Lung (tissue), 12 donors: ENCODE data around the gene RBM6. TPM values are rescaled to one million over a fixed set of nuclear protein-coding genes. Genes with fewer than 3 reads are reported as not detected.

Source experiments
- ATAC-seq: fragments of 200-7000 bp; cut with Tn5 transposase; one replicate; pipeline ENCODE4 v1.9.1; 2020; ENCODE audit warnings: moderate number of reproducible peaks; ENCODE audit not compliant: insufficient read depth, low FRiP score
- DNase-seq, 3 donors: peaks; one replicate each; pipeline ENCODE4 v3.0.0-alpha.2; 2013 to 2017
- H3K27ac ChIP-seq, 2 donors: one replicate each; pipeline ENCODE4 v1.5.1; 2013; ENCODE audit warnings: mild to moderate bottlenecking in 2 of 2, moderate library complexity in 2 of 2, control low read depth in 1 of 2, inconsistent platforms in 1 of 2, low read depth in 1 of 2, low read length in 1 of 2
- H3K27me3 ChIP-seq, 3 donors: one replicate each; pipeline ENCODE4 v1.5.1; 2013; ENCODE audit warnings: low read length in 2 of 3; ENCODE audit not compliant: control insufficient read depth in 3 of 3, insufficient read depth in 3 of 3
- H3K36me3 ChIP-seq, 4 donors: one replicate each; pipeline ENCODE4 v1.5.1; 2013; ENCODE audit warnings: low read length in 4 of 4, mild to moderate bottlenecking in 1 of 4, moderate library complexity in 1 of 4; ENCODE audit not compliant: control insufficient read depth in 4 of 4, insufficient read depth in 4 of 4
- H3K4me1 ChIP-seq, 5 donors: one replicate each; pipeline ENCODE4 v1.5.1; 2013; ENCODE audit warnings: low read length in 5 of 5, mild to moderate bottlenecking in 2 of 5, moderate library complexity in 1 of 5; ENCODE audit not compliant: control insufficient read depth in 5 of 5, insufficient read depth in 5 of 5
- H3K4me3 ChIP-seq: one replicate; pipeline ENCODE4 v1.5.1; 2013; ENCODE audit warnings: mild to moderate bottlenecking, control low read depth, moderate library complexity
- H3K9ac ChIP-seq, 2 donors: one replicate each; pipeline ENCODE4 v1.5.1; 2013; ENCODE audit warnings: low read length in 2 of 2, control low read depth in 1 of 2; ENCODE audit not compliant: insufficient read depth in 1 of 2
- H3K9me3 ChIP-seq, 4 donors: one replicate each; pipeline ENCODE4 v1.5.1; 2013; ENCODE audit warnings: low read length in 3 of 4, mild to moderate bottlenecking in 1 of 4, moderate library complexity in 1 of 4; ENCODE audit not compliant: control insufficient read depth in 4 of 4, insufficient read depth in 3 of 4
- CTCF ChIP-seq: IDR thresholded peaks from 2 replicates; pipeline ENCODE4 v1.5.1; 2012; ENCODE audit warnings: mild to moderate bottlenecking; ENCODE audit errors: control extremely low read depth, extremely low read depth
- WGBS, 2 donors: extraction: QIAGEN DNeasy Blood & Tissue Kit; methylation state at CpG; one replicate each; pipeline ENCODE4 v1.1.7; 2013; 5-methylcytosine and 5-hydroxymethylcytosine counted together
- polyA plus RNA-seq, 2 donors: library from polyadenylated mRNA; stranded (reverse); fragments of 200-250 nt; gene quantifications; one replicate each; pipeline ENCODE4 v1.2.1, GENCODE V29; 2013
- total RNA-seq, 2 donors: library from RNA; depleted of rRNA in 1 of 2; stranded (reverse); fragments of >200 nt in 1 of 2; gene quantifications; one replicate each; pipeline ENCODE4 v1.2.1, GENCODE V29; 2014 to 2021
- donor health status: control.
- donor health status: control.
- donor health status: Bipolar disorder and iron deficiency.
- donor health status: healthy.
- donor health status: DM: yes; HTN: yes; CAD: no.

Gene RBM6
- total and polyA plus RNA-seq, 4 donors, result 42.1 to 126 (median 79.7) TPM

- H3K36me3 ChIP-seq, result peaks cover 7 to 16% (median 11%) of the 10 kb centered on the region in 4 donors
- no peak for TF ChIP-seq CTCF
- H3K9me3 ChIP-seq, result no peaks in the 10 kb centered on the region
- no peaks in the 10 kb centered on the region for H3K27me3 ChIP-seq
- peaks cover 0 to 3% (median 0%) of the 10 kb centered on the region in 5 donors for H3K4me1 ChIP-seq
- ATAC-seq, result no peak
- H3K27ac ChIP-seq, result no peak overlapping the region
- no peak overlapping the region for H3K4me3 ChIP-seq
- no peak overlapping the region for H3K9ac ChIP-seq
- DNase-seq, result no peak
- WGBS, 2 donors, result 95 to 98% methylated on average over 1 of the region's 1 CpG
Measured at GRCh38 chr3:50044976-50045375, 105.0 kb downstream of the RBM6 start.

- WGBS, 2 donors, result 97 to 99% methylated on average over 4 of the region's 4 CpGs
- no peak for TF ChIP-seq CTCF
- H3K36me3 ChIP-seq, result peaks cover 9 to 20% (median 13%) of the 10 kb centered on the region in 4 donors
Measured at GRCh38 chr3:50047426-50047825, 107.5 kb downstream of the RBM6 start.

GRCh38 chr3:50050361-50050760, 110.4 kb downstream of the RBM6 start:
- TF ChIP-seq CTCF, result no peak
- peaks cover 16 to 30% (median 23%) of the 10 kb centered on the region in 4 donors for H3K36me3 ChIP-seq
- no peak overlapping the region for H3K4me3 ChIP-seq
- no peak overlapping the region for H3K9ac ChIP-seq
- ATAC-seq, result no peak
- H3K9me3 ChIP-seq, result no peaks in the 10 kb centered on the region
- no peak for DNase-seq
- no peak overlapping the region for H3K27ac ChIP-seq
- no peaks in the 10 kb centered on the region for H3K27me3 ChIP-seq
- no peaks in the 10 kb centered on the region for H3K4me1 ChIP-seq

More at GRCh38 chr3:50047426-50047825, 107.5 kb downstream of the RBM6 start:
- peaks cover 0 to 3% (median 0%) of the 10 kb centered on the region in 5 donors for H3K4me1 ChIP-seq
- no peaks in the 10 kb centered on the region for H3K27me3 ChIP-seq
- ATAC-seq (no peak), DNase-seq (no peak)
- H3K9ac ChIP-seq, result no peak overlapping the region
- no peaks in the 10 kb centered on the region for H3K9me3 ChIP-seq
- no peak overlapping the region for H3K27ac ChIP-seq
- H3K4me3 ChIP-seq, result no peak overlapping the region

- no peak for TF ChIP-seq CTCF
- Histone ChIP-seq H3K4me1 (no peaks in the 10 kb centered on the region), H3K9me3 (no peaks in the 10 kb centered on the region), H3K27me3 (no peaks in the 10 kb centered on the region), H3K9ac (no peak overlapping the region), H3K4me3 (no peak overlapping the region), H3K27ac (no peak overlapping the region), H3K36me3 (peaks cover 25 to 50% (median 42%) of the 10 kb centered on the region in 4 donors)
- ATAC-seq, result no peak
- no peak for DNase-seq
- 96 to 97% methylated on average over 6 of the region's 6 CpGs for WGBS, 2 donors
Measured at GRCh38 chr3:50057756-50058155, 117.8 kb downstream of the RBM6 start.
